Activated CD8-positive, alpha-beta memory T cell treated with anti-CD3 and anti-CD28 coated beads for 36 hours (primary cell): Measurements from ENCODE around the gene CT45A1. TPM values are rescaled to one million over a fixed set of nuclear protein-coding genes. Genes with fewer than 3 reads are reported as not detected.
"Not testable (repeated sequence)": the region's sequence is repeated elsewhere in the genome, so short reads cannot be mapped to it uniquely, and the experiment has no call there.

Source experiments
- CTCF ChIA-PET: fragments of 350-600 bp; sonication (Branson Sonifier 250); formaldehyde crosslinking; loops from one replicate; lab custom pipeline; 2021; ENCODE audit warnings: antibody characterized with exemption; lab: Charles Lee
- POLR2A ChIA-PET: fragments of 350-600 bp; sonication (Branson Sonifier 250); formaldehyde crosslinking; loops from one replicate; lab custom pipeline; 2021; ENCODE audit warnings: antibody characterized with exemption; lab: Charles Lee
- total RNA-seq, 2 experiments: library from RNA; stranded (reverse); gene quantifications; one replicate each; pipeline ENCODE4 v1.2.3, GENCODE V29; 2021

CT45A1 gene, protein sequence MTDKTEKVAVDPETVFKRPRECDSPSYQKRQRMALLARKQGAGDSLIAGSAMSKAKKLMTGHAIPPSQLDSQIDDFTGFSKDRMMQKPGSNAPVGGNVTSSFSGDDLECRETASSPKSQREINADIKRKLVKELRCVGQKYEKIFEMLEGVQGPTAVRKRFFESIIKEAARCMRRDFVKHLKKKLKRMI
- total RNA-seq, result not detected

DNA sequence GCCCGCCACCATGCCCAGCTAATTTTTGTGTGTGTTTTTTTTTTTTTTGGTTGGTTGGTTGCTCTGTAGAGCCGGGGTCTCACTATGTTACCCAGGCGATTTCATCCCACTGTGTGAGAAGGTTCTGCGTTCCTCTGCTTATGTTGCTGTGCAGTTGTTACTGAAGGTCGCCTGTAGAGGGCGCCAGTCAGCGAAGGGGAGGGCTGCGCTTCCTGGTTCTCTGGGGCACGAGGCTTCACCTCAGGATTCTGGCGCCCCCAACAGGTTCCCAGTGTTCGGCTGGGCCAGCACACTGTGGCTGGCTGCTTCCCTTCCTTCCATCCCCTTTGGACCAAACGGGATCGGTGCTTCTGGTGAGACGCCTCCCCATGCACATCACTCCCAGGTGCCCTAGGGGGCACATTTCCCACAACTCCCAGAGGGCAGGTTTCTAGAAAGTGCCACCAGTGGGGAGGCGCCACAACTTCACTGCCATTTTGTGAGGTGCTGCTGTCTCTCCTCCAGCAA lies at the start of gene CT45A1:
CT45A1 (plus strand) TSS at position 457 of the 507 bp plus-strand sequence. CDS start 5,302 bp downstream, outside the sequence.
- CTCF ChIA-PET, POLR2A ChIA-PET: not testable (repeated sequence)

DNA sequence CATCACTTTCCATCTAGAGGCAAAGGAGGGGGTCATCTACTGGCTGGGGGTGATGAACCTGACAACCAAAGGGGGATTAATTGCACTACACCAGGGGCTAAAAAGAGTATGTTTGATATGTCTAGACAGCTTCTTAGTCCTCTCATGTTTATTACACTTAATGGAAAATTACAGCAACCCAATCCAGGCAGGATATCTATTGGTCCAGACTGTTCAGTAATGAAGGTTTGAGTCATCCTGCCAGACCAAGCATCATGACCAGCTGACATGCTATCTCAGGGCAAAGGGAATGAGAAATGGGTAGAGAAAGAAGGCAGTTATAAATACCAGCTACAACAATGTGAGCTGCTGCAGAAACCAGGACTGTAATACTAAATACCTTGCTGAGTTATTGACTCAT lies 40.5 kb upstream of the CT45A1 start:
- CTCF ChIA-PET, POLR2A ChIA-PET: not testable (repeated sequence)

DNA sequence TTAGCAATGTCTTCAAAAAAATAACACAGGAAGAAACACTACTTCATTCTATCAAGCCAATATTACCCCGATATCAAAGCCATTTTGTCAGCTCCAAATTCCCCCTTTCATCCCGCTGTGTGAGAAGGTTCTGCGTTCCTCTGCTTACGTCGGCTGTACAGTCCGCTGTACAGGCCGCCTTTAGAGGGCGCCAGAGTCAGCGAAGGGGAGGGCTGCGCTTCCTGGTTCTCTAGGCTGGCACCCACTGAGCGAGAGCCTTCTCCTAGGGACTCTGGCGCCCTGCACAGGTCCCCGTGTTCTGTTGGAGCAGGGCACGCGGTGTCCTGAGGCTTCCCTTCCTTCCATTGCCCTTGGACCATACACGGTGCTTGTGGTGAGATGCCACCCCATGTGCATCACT lies 25.3 kb upstream of the CT45A1 start:
- ChIA-PET POLR2A (no interaction called here), CTCF (no interaction called here)

DNA sequence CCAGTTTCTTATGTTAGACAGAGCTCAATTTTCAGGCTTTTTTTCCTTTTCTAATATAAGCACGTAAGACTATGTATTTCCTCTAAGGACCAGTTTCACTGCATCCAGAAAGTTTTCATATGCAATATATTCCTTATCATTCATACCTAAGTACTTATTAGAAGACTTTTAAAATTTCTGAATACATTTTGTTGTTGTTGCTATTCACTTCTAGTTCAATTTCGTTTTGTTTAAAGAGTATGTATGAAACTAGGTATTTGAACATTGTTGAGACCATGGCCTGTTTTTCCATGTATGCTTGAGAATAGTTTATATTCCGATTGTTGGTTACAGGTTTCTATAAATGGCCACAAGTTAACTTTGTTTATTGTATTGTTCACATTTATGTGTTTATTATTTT lies 18.0 kb upstream of the CT45A1 start:
- ChIA-PET POLR2A (no interaction called here), CTCF (no interaction called here)

DNA sequence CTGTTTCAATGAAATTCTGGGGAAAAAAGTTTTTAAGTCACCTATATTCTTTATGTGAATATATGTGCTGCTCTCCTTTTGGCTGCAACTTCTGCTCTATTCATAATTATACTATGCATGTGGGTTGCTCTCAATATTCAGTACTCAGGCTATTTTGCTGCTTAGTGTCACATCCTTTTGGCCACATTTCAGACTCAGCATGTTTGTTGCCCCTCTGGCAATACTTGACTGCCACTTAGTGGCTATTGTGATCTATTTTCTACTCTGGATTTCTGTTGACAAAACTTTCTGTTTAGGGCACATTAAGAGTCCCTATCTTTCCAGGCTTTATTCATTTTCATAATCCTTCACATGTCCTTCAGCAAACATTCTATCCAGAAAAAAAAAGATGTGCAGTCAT lies 15.8 kb upstream of the CT45A1 start:
- ChIA-PET POLR2A (no interaction called here), CTCF (no interaction called here)

DNA sequence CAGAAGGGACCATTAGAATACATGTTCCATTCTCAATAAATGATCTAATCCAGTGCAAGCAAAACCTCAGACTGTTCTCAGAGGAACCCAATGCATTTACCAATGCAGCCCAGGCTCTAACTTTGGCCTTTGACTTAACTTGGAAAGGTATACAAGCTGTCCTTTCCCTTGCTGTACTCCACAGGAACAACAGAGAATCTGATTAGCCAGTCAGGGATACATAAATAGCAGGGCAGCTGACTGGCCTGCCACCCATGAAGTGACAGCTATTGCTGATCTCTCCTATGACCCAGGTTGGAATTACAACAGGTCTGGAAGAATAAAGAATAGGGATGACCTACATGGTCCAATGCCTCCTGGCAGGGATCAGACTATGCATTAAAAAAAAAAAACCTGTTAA lies 14.5 kb upstream of the CT45A1 start:
- CTCF ChIA-PET, result no interaction called here
- POLR2A ChIA-PET, result no interaction called here

DNA sequence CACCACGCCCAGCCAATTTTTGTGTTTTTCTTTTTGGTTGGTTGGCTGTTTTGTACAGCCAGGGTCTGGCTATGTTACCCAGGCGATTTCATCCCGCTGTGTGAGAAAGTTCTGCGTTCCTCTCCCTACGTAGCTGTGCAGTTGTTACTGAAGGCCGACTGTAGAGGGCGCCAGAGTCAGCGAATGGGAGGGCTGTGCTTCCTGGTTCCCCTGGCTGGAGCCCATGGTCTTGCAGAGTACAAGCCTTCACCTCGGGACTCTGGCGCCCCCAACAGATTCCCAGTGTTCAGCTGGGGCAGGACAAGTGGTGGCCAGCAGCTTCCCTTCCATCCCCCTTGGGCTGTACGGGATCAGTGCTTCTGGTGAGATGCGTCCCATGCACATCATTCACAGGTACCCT lies 5.6 kb upstream of the CT45A1 start:
- CTCF ChIA-PET, result no interaction called here
- POLR2A ChIA-PET, result no interaction called here

DNA sequence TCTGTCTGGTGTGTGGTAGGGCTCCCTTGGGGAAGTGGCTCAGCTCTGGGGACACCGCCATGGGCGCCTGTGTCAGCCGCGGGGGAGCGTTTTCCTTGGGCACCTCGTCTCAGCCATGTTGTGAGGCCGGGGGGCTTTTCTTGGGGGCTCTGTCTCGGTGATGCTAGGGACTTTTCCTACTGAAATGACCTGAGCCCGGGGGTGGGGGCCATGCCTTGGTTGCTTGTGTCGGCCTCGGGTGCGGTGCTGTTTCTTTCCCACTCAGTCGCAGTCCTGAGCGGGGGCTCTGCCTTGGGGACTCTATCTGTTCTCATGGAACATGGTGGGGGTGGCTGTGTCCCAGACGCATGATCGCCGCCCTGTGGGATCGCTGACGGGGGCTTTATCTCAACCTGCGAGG lies 356 bp downstream of the CT45A1 start:
- ChIA-PET POLR2A (no interaction called here), CTCF (no interaction called here)

DNA sequence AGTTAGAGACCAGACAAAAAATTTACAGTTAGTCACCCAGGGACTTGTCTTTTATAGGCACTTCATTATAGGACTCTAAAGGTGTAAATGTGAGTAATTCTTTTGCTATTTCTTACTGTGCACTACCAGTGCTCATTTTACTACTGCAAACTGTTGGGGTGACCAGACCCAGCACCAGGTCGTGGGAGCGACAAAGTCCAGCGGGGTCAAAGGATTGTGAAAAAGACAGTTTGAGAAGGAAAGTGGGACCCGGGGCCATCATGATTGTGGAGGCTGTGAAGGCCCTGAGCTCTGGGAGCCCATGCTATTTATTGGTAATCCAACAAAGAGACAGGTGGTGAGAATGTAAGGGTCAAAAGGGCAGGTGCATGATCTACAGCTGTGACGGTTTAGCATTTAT lies 21.2 kb downstream of the CT45A1 start:
- POLR2A ChIA-PET, CTCF ChIA-PET: not testable (repeated sequence)

DNA sequence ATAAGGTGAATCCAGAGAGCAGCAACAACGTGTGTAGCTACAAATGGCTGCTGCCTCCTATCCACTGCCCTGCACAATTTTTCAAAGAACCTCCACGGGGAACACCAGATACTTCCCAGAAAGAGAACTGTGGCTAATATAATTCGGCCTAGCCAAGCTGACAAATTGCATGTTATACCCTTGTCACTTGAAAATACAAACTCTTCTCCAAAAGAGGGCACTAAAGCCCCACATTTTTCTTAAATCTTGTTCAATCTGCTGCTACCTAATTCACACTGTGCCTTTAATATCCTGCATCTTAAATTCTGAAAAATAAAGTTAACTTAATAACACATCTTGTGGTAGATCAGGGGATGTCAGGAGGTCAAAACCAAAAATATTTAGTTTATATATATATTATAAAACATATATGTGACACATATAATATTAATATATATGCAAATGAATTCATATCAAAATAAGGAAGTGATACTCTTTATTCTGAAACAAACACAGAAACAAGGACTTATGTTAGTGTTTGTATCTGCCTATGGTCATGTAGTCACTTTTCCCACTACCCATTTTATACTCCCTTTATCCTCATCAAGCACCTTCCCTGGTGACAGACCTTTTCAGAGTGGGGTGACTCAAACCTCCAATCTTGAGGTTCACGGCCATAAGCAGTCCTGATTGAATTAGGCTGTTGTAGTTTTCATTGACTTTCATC lies 24.1 kb downstream of the CT45A1 start:
- POLR2A ChIA-PET, result no interaction called here
- CTCF ChIA-PET, result no interaction called here

DNA sequence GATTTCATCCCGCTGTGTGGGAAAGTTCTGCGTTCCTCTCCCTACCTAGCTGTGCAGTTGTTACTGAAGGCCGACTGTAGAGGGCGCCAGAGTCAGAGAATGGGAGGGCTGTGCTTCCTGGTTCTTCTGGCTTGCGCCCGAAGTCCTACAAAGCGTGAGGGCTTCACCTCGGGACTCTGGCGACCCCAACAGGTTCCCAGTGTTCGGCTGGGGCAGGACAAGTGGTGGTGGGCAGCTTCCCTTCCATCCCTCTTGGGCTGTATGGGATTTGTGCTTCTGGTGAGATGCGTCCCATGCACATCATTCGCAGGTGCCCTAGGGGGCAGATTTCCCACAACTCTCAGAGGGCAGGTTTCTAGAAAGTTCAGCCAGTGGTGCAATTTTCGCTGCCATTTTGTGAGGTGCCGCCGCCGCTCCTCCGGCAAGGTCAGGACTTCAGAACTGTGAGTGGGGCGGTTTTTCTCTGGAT lies 27.3 kb downstream of the CT45A1 start:
- POLR2A ChIA-PET, result no interaction called here
- CTCF ChIA-PET, result no interaction called here

DNA sequence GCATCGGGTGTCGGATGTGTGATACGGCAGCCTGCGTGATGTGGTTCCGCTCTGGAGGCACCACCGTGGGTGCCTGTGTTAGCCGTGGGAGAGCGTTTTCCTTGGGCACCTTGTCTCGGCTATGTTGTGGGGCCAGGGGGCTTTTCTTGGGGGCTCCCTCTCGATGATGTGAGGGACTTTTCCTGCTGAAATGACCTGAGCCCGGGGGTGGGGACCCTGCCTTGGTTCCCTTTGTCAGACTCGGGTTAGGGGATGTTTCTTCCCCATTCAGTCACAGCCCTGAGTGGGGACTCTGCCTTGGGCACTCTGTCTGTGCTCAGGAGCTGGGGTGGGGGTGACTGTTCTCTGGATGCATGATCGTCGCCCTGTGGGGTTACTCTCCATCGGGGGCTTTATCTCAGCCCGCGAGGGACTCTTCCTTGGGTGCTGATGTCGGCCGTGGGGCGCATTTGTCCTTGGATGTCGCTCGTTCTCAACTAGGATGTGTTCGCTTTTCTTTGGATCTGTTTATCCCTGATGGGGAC lies 27.8 kb downstream of the CT45A1 start:
- ChIA-PET CTCF (no interaction called here), POLR2A (no interaction called here)

DNA sequence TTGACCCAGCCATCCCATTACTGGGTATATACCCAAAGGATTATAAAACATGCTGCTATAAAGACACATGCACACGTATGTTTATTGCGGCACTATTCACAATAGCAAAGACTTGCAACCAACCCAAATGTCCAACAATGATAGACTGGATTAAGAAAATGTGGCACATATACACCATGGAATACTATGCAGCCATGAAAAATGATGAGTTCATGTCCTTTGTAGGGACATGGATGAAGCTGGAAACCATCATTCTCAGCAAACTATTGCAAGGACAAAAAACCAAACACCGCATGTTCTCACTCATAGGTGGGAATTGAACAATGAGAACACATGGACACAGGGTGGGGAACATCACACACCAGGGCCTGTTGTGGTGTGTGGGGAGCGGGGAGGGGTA lies 31.3 kb downstream of the CT45A1 start:
- CTCF ChIA-PET, POLR2A ChIA-PET: not testable (repeated sequence)

DNA sequence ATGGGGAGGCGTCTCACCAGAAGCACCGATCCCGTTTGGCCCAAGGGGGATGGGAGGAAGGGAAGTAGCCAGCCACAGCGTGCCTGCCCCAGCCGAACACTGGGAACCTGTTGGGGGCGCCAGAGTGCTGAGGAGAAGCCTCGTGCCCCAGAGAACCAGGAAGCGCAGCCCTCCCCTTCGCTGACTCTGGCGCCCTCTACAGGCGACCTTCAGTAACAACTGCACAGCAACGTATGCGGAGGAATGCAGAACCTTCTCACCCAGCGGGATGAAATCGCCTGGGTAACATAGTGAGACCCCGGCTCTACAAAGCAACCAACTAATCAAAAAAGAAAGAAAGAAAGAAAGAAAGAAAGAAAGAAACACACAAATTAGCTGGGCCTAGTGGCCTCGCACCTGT lies 54.7 kb downstream of the CT45A1 start, which contains the start of gene CT45A3:
CT45A3 (minus strand) TSS at position 101 of the 400 bp plus-strand sequence. CDS start 3,747 bp downstream, outside the sequence.
- POLR2A ChIA-PET, CTCF ChIA-PET: not testable (repeated sequence)

Other genes starting within 250 kb of the CT45A1 start
- 10 to 100 TPM; 19.1 to 19.4 TPM for gene INTS6L, start 193.0 kb upstream of the CT45A1 start, total RNA-seq
- gene CT45A3, start 54.6 kb downstream of the CT45A1 start, total RNA-seq, result not detected
- gene CT45A5, start 71.9 kb downstream of the CT45A1 start, total RNA-seq, result not detected
- not detected for gene CT45A6, start 89.1 kb downstream of the CT45A1 start, total RNA-seq
- not detected for gene CT45A2, start 106.4 kb downstream of the CT45A1 start, total RNA-seq
- not detected for gene CT45A7, start 123.6 kb downstream of the CT45A1 start, total RNA-seq
- not detected for gene CT45A8, start 140.9 kb downstream of the CT45A1 start, total RNA-seq
- gene CT45A9, start 158.2 kb downstream of the CT45A1 start, total RNA-seq, result not detected
- not detected for gene CT45A10, start 179.8 kb downstream of the CT45A1 start, total RNA-seq
- gene SAGE1, start 180.1 kb downstream of the CT45A1 start, total RNA-seq, result not detected